NCI-H1048 (cell line): ENCODE measurements around the gene PIK3C2B.

Experiments used
- DNase-seq: peaks from one replicate; lab custom pipeline; 2025; lab: John Stamatoyannopoulos, UW

Gene PIK3C2B

GRCh38 chr1:204478172-204478899 lies 16.3 kb downstream of the PIK3C2B start:
- no peak for DNase-seq

GRCh38 chr1:204477036-204477740 lies 17.4 kb downstream of the PIK3C2B start:
- no peak for DNase-seq

- DNase-seq: no peak
Observed at GRCh38 chr1:204476563-204476962, 18.0 kb downstream of the PIK3C2B start.

DNA sequence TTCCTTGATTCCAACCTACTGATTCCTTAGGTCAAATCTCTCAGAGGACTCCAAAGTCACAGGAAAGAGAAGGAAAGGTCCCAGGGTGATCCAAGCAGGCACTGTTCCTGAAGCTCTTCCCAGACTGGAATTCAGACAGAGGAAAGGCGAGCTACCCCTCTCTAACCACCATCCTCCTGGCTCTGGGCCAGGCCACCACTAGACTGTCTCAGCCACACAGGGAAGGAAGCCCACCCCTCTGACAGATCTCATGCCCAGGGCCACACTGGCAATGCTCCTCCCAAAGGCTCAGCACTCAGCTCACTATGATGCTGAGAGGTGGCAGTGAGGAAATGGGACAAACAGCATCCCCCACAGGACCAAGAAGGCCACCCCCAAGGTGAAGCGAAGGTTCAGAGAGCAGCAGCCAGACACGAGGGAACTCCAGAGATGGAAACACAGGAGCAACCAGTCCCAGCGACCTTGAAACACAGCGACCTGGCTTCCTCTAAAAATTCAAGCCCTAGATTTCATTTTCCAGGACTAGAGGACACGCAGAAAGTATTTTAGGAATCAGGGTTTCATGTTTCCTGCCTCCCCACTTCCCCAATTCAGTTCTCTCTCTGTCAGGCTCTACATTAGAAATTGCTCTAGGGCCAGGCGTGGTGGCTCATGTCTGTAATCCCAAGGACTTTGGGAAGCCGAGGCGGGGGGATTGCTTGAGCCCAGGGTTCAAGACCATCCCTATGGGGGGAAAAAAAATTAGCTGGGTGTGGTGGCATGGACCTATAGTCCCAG lies 18.8 kb downstream of the PIK3C2B start:
- no peak for DNase-seq

GRCh38 chr1:204473400-204473965 lies 21.1 kb downstream of the PIK3C2B start:
- no peak for DNase-seq

GRCh38 chr1:204472660-204473059 lies 21.9 kb downstream of the PIK3C2B start:
- no peak for DNase-seq

DNA sequence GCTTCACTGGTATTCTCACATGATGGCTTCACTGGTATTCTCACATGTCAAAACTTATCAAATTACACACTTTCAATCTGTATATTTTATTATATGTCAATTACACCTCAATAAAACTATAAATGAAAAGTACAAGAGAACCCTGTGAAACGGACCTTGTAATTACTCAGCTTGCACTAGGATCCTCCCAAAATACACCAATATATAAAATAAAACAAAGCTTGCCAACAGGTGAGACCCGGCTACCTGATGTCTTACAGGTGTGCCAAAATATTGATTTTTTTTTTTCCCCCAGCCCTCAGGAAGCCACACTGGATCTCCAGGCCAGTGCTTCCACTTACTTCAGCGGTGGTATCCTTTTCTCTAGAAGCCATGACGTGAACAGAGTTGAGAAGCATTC lies 22.9 kb downstream of the PIK3C2B start:
- DNase-seq: no peak

DNA sequence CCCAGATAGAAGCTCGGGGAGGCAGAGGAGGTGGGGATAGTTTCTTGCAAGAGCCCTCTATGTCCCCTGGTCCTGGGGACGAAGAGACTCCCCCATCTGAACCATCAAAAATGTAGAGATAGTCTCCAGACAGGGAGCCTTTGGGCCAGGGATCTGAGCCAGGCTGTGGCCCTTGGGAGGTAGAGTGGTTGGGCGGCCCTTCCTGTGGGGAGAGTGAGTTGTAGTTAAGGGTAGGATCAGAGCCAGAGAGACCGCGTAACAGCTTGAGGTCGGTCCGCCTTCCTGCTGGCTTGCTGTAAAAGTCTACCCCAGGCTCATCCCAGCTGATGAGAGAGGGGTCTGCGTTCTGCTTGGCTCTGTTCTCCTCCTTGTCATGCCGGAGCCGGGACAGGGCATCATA lies 25.3 kb downstream of the PIK3C2B start:
- DNase-seq: no peak

DNA sequence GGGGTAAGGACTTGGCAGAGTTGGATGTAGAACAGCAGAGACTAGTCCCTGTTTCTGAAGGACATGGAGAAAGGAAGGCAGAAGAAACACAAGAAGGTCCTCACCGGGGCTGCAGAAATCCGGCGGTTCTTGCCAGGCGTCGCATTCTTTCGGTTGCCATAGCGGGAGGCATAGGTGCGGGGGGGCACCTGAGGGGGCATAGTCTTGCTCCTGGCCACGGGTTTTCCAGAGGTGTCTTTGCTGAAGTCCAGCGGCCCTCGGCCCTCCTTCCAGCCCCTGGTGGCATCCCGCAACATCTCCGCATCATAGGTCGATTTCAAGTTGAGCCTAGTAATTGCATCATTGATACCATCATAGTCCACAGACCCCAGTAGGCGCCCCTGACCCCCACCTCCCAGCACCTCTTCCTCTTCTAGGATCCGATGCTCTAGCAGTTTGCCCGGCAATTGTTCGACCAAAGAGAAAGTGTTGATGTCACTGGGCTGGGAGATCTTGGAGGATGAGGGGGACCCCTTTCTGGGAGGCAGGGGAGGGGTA lies 25.8 kb downstream of the PIK3C2B start:
- DNase-seq: no peak

- DNase-seq: no peak
Observed at GRCh38 chr1:204468206-204468605, 26.4 kb downstream of the PIK3C2B start.

DNA sequence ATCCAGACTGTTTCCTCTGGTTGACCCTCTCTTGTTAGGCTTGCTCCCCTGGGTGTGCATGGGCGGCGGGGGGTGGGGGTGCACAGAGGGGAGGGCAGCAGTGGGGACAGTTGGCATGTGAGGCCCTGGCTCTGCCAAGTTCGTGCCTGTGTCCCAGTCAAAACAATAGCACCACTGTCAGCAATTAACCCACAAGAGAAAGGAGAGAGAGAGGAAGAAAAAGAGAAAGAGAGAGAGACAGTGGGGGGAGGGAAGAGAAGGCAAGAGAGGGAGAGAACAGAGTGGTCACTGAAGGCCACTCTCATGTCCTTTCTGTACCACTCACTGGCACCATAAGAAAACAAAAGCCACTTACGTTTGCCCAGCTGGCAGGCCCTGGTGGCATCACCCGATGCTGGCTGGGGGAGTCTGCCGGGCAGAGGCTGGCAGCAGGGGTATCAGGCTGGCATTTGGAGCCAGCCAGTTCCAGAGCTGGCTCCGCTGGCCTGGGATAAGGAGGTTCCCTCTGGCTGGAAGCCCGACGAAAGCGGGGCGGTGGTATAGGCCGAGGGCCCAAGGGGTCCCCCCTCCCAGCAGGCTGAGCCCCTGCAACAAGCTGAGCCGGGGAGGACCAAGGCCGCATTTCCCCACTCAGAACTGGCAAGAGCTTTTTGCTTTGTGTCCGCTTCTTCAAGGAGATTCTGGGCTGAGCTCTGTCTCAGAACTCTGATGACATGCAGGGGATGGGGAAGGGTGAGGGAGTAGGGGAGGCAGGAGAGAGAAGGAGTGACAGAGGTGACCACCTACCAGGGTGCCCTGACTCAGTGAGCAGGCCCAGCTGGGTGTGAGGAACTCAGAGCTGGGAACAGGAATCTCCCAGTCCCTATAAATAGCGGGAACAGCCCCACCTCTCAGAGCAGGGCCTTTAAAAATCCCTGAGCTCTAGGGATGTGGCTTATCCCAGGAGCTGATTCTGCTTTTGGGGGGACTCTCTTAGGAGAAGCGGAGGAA lies 27.9 kb downstream of the PIK3C2B start:
- DNase-seq: no peak

- DNase-seq: no peak
Observed at GRCh38 chr1:204465546-204466415, 28.8 kb downstream of the PIK3C2B start.

DNA sequence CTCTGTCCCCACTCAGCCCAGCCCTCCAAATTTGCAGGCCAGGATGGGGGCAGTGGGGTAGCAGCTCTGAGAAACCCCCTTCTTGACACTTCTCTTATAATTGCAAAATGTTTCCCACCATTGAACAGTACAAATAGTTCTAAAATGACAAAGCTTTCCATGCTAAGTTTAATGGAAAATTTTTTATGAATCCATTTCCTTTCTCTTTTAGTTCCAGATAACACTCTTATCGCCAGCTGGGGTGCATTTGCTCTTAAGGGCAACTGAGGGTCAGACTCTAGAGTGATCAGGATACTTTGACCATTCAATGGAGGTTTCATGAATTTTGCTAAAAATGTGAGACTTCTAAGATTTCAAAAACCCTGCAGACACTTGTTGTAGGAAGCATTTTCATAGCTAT lies 29.9 kb downstream of the PIK3C2B start:
- no peak for DNase-seq

DNA sequence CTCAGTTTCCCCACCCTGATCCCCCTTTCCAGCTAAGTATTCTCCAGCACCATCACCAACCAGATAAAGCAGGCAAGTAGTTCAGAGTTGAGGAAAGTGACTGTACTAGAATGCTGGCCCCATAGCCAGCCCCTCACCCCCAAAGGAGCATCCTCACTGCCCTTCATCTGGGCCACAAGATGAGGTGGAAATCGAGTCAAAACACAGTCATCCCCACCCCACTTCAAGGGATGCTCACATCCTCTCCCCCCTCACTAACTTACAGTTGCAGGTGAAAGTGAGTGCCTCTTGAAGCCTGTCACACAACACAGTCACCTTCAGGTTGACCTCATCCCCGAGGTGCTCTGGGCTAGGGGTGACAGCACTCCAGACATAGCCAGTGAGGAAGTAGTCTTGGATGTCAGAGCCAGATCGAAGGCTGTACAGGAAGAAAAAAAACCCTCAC lies 30.4 kb downstream of the PIK3C2B start:
- no peak for DNase-seq

DNA sequence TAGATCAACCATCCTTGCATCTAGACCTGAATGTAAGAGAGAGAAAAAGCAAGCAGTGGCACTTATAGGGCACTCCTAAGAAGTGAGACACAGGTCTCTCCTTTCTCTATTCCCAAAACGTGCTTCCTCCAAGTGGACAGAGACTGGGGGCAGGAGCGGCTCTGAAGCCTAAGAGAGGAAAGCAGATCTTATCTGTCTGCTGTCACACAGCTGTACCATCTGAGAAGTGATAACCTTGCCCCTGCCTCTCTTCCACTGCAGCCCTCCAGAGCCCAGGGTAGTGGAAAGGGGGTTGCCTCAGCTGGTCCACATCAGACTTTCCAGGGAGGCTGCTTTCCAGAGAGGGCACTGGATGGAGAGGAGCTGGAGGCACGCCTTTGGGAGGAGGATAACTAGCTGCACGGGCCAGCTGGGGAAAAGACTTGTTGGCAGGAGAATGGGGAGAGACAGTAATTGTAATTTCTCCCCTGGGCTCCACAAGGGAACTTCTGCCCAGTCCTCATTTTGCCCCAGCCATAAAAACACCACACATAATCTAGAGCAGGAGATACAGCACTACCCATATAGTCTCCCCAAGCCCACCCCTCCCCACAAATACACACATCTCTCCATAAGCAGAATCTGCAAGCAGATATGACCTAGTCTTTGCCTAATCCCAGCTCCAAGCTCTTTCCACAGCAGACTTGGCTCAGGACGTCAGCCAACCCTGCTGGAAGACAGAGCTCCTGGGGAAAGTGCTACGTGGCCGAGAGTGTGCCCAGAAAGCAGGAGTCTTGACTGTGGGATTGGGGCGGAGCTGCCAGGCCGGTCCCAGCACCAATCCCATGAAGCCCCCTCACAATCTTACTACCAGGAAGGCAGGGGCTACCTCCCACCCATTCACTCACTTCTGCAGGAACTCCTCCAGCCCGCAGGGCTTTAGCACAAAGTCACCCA lies 31.2 kb downstream of the PIK3C2B start:
- DNase-seq: no peak

DNA sequence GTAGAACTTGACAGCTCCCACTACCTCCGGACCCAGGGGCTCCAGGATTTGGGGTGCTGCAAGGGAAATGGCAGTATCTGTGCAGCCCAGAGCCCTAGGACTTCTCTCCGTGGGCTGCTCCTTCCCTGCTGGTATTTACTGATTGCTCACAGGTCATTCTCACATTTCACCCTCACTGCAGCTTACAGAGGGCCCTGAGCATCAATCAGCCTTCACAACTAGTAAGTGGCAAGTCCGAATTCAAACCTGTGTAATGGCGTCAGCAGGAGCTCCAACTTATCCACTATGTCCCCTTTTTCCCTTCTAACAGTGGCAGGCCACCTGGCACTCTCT lies 32.4 kb downstream of the PIK3C2B start:
- DNase-seq: no peak

DNA sequence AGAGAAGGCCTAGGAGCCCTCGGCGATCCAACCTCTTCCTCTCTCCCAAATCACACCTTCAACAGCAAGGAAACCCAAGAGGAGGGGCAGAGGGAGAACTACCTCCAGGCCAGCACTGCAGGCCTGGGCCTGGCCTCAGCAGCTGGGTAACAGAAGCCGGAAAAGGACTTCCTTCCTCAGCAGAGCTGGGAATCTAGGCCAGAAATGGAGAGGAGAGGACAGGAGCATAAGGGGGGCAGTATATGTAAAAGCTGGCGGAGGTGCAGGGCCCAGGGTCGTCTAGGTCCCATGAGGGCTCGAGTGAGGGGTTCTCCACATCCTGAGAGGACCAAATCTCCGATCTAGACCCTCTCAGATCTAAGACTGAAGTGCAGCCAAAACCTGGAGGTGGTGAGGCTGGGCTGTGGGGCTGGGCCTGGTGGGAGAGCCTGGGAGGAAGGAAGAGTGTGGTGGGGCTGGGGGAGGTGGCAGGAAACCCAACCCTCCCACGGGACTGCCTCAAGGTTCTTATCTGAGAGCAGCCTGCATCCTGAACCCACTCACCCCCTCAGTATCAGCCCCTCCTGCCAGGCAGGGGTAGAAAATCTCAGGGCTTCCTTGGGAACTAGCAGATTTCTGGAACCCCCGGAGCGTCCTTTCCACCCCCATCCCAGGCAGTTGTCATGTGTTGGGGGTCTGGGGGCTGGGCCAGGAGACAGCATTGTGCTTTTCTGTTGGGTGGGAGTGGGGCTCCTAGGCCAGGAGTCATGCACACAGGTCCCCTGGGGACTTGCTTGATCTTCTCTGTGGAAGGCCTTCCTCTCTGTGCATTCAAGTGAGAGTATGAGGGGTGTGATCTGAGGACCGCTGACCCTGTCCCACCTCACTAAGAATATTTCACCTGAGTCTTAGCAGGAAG lies 33.0 kb downstream of the PIK3C2B start:
- DNase-seq: no peak

DNA sequence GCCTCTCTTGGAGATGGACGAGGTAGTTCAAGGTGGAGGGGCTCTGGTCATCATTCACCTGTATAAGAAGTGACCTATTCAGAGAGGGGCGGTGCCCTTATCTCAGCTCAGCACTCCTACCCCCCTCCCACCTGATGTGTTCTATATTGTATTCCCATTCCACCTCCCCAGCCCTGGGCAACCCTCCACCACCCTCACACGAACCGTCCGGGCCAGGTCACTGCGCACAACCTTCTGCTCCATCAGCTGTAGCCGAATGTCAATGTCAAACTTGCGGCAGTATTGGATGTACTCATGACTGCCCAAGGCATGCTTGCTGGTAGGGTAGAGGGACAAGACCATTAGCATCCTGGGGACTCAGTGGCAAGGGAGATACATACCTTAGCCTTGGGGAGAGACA lies 34.3 kb downstream of the PIK3C2B start:
- no peak for DNase-seq
